NB4 (cell line): ENCODE data around the gene FAM184A.

ENCODE experiments used
- CTCF ChIP-seq: IDR thresholded peaks from one replicate; pipeline ENCODE4 v1.5.1; 2012; ENCODE audit warnings: low read depth, low read length
- MAX ChIP-seq: IDR thresholded peaks from 2 replicates; pipeline ENCODE4 v1.6.1; 2011; ENCODE audit warnings: low read depth, low read length
- MYC ChIP-seq: IDR thresholded peaks from 2 replicates; pipeline ENCODE4 v1.6.1; 2011; ENCODE audit warnings: low read depth, low read length
- POLR2A ChIP-seq: IDR thresholded peaks from 2 replicates; pipeline ENCODE4 v1.6.1; 2011; ENCODE audit warnings: mild to moderate bottlenecking; ENCODE audit not compliant: insufficient read length; ENCODE audit errors: extremely low read depth

GRCh38 chr6:119100115-119100514 is 21.7 kb upstream of the FAM184A start:
- TF ChIP-seq CTCF (no peak), POLR2A (no peak), MYC (no peak), MAX (no peak)
